Stimulated activated CD4-positive, alpha-beta T cell treated with anti-CD3 and anti-CD28 coated beads, Interleukin-2, amount 100 ng/mL, for 48 hours (primary cell): ENCODE data around the gene SMG7.

Experiments used
- DNase-seq, 2 donors: peaks; one replicate each; pipeline ENCODE4 v3.0.0-alpha.2; 2020

The SMG7 gene

DNA sequence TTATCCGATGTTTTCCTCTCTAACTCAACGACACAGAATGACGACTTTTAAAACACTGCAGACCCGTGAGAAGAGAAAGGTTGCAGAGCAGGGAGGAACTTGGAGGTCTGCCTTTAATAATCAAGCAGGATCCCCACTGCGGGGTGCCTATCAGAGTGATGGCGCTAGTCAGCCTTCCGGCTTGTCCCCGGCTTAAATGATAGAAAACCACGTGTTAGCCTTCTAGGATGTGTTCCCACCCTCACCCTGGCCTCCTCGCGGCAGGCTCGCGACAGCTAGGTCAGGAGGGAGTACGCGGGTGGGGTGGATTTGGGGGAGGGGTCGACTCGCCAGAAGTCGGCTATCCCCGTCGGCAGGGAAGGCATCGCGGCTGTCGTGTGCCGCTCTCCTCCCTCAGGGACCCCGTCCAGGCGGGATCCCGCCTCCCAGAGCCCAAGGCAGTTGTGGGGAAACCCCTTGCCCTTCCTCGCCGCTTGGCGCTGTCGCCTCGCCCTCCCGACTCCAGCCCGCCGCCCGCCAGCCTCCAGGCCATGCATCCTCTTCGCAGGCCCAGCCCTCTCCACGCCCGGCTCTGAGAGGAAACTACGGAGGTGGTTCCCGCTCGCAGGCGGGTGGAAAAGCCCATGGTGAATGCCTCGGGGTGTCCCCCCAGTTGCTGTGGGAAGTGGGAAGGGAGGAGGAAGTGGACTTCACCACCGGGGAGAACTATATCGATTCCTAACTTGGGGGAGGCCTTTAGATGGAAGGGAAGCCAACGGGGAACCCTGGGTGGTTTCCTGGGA is 1.1 kb upstream of the SMG7 start:
- DNase-seq = peak; percentile 46 to 53

DNA sequence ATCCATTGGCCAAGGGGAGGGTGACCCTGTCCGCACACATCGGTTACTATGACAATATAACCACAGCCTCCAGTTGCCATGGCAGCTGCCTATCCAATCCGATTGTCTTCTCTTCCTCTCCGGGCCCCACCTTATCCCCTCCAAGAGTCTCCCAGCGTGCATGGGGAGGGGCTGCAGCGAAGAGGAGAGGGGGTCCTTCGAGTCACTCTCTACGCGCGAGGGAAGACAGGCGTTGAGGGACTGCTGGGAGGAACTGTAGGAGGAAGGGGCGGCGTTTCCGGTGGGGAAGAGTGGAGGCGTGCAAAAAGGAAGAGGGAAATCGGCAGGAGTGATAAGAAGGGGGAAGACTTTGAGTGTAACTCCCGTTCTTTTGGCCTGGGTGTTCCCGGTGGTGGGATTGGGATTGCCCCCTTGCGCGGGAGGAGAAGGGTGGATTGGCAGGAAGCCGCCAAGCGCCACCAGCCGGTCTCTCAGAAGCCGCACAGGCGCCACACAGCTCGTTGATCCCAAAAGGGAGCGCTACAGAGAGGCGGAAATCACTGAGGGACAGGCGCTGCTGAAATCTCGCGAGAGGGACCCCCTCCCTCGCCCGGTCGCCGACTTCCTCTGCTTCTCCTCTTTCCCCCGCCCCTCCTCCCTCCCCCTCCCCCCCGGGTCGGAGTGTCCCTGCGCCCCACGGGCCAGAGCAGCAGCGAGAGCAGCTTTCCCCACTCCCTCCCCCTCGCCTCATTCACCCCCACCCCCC is 384 bp upstream of the SMG7 start:
- DNase-seq = peak; percentile 90 to 93

DNA sequence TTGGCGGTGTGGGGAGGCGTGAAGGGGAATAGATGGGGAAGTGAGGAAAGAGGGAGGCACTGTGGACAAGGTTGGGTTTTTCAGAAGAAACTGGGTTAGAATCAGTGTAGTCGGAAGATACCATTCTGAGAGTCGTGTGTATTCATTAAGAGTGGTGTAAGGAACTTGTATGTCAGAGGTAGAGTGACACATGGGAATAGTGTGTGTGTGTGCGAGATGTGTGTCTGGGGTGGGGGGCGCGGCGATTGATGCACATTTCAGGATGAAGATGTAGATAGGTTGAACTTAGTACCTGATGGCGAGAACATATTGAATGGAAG is 878 bp downstream of the SMG7 start:
- no peak for DNase-seq

DNA sequence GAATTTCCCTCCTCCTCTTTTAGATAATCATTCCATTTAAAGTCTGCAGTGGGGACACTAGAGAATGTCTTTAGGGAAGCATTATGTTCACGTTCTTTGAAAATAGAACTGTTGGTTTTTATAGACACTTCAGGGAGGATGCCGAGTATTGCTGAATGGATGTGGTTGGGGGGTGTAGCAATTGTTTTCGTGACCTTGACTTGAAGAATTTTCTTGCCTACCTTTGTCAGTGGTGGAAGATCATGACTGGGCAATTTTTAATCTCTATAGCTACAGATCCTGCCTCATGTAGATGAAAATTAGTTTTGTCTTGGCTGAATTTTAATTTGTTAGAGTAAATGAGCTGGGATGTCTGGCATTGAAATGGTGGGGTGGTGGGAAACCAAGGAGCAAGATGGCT is 3.8 kb downstream of the SMG7 start:
- no peak for DNase-seq

DNA sequence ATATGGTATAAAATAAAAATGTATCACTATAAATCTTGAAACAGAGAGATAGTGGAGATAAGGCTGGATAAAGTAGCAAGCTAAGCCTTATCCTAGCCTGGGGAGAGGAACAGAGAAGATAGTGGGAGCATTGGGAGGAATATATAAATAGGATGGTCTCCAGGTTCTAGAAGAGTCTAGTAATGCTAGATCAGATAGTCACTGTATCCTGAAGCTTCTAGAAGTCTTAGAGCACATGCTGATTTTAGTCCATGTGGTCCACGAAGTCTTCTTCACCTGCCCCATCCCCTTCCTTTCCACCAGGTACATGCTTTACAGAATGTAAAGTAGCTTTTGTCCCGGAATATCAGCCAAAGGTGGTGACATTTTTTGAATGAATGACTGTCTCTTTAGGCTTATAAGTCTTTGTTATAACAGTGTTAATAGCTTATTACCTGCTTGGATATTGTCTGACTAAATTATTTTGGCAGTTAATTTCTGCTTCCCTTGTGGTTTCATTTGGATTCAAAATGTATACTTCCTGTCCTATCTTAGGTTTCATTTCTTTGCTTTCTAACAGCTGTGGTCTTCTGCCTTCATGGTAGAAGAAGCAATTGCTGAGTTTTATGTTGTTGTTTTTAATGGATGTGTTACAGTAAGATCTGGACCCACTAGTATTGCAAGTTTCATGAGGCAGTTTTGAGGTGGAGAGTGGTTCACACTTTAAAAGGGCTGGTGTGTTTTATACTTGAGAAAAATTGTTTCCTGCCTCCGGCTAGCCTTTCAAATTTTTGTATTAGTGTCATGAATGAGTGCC is 5.9 kb downstream of the SMG7 start:
- DNase-seq = no peak

DNA sequence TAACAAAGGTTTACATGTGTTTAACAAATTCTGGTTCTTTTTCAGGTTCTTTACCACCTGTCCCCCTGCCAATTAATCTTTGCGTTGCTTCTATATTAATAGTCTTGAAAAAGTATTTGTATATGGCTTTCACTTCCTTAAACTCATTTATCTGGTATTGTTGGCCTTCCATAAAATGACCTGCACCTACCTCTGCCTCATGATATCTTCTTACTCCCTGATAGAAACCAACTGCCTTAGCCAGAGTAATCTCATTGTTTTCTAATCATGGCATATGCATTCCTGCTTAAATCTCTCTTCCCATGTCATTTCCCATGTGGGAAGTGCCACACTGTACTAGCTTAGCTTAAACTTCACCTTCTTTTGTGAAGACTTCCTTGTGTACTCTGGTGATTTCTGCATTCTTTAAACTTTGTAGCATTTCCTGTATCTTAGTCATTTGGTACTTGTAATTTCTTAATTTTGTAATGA is 8.7 kb downstream of the SMG7 start:
- DNase-seq = no peak

DNA sequence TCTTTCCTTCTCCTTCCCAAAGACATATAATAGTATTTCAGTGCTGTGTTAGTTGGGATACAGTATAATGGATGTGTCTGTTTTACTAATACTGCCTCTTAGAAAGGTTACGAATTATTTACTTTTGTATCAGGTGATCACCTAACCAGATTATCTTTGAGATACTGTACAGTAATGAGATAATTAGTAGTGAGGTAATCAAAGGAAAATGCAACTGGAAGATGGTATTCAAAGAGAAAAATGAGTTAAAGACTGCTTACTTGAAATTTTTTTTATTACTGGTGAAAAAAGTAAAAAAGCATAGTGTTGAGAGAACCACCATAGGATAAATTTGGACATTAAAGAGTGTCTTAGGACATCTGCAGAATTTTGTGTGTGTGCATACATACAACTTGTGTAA is 10.9 kb downstream of the SMG7 start:
- no peak for DNase-seq

DNA sequence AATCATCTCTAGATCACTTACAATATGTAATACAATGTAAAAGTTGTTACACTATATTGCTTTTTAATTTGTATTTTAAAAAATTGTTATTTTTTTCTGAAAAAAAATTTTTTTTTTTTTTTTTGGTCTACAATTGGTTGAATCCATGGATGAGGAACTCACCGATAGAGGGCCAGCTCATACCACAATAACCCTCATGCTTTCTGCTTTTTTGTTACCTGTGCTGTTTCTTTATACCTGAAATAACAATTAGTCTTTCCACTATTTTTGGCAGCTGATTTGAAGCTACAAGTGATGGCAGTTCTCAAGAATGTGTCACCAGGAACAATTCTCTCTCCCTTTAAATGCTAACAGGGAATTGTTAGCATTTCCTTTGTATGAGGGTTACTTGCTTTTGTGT is 12.0 kb downstream of the SMG7 start:
- no peak for DNase-seq

DNA sequence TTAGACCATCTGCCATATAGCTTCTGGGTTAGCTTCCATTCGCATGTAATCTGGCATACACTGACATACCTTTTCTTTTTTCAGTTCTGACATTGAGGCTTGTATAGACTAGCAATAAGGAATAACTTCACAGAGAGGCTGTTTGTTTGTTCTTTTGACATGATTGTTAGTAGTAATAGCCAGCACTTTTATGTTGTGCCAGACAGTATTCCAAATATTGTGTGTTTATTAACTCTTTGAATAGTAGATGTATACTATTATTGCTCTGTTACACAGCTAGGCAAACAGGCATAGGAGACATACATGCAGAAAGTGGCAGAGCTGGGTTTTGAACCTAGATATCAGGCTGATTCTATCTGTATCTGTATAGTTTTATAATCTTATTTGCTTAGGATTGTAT is 12.6 kb downstream of the SMG7 start:
- no peak for DNase-seq

DNA sequence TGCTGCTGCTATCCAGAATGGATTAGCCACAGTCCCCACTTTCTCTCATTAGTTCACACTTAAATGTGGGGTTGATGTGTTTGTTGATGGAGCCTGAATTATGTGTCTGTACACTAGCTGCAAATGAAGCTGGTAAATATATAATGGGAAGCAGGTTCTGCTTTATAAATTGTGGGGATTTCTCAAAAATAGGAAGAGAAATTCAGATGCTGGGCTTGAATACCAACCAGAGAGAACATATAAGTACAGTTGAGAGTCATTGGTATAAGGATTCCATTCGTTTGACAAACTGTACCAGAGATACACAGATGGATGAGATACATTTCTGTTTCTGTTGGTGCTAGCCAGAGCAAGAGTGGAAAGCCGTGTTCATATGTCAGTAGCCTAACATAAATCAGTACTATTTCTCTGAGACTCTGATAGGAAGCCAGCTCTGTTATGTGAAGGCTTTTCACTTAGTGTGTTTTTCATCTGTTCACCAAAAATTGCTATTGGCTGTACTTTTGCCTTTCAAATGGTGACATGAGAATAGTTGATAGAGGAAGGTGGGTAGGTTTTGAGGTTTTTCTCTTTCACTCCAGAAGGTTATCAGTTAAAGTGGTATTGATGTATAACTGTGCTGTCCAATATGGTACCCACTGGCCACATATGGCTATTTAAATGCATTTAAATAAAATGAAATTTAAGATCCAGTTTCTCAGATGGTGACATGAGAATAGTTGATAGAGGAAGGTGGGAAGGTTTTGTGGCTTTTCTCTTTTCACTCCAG is 15.6 kb downstream of the SMG7 start:
- no peak for DNase-seq

DNA sequence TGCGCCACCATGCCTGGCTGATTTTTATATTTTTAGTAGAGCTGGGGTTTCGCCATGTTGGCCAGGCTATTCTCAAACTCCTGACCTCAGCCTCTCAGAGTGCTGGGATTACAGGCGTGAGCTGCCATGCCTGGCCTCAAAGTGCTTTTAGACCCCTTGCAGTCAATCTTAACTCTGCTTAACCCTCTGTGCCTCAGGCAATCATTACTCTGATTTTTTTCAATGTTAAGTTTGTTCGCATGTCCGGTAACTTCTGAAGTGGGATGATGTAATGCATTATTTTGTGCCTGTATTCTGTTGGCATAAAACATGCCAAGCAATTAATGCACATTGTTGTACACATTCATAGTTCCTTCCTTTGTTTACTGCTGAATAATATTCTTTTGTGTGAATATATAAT is 18.6 kb downstream of the SMG7 start:
- no peak for DNase-seq

DNA sequence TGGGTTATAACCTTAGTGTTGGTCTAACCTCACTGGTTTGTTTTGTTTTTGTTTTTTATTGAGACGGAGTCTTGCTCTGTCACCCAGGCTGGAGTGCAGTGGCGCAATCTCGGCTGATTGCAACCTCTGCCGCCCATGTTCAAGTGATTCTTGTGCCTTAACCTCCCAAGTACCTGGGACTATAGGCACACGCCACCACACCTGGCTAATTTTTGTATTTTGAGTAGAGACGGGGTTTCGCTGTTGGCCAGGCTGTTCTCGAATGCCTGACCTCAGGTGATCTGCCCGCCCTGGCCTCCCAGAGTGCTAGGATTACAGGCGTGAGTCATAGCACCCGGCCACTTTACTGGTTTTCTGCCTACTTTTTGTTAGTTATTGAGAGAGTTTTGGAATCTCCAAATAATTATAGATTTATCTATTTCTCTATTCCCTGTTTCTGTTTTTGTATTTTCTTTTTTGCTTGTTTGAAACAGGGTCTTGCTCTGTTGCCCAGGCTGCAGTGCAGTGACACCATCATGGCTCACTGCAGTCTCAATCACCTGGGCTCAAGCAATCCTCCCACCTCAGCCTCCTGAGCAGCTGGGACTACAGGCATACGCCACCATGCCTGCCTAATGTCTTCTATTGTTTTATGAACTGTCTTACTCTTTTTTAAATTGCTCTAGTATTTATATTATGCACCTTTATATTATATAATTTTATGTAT is 21.4 kb downstream of the SMG7 start:
- no peak for DNase-seq

DNA sequence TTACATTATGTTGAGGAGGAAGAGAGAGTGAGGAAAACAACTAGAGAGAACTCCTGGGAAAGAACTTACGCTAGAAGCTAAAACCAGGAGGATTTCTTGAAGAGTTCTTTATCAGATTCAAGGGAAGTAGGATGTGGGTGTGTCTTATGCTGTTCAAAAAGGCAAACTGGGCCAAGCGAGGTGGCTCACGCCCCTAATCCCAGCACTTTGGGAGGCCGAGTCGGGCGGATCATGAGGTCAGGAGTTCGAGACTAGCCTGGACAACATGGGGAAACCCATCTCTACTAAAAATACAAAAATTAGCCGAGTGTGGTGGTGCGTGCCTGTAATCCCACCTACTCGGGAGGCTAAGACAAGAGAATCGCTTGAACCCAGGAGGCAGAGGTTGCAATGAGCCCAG is 23.1 kb downstream of the SMG7 start:
- DNase-seq = no peak

DNA sequence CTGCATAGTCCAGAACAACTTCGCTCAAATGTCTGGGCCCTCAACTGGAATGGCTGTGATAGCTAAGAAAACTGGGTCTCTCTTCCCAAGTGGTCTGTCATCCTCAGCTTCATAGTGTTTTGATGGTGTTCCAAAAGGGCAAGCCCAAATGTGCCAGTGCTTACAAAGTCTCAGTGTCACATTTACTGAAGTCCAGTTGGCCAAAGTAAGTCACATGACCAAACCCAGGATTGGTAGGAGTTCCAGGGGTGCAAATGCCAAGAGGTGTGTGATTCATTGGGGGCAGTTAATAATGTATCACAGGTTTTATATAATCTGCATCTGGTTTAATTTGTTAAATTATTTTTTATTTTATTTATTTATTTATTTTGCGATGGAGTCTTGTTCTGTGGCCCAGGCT is 24.9 kb downstream of the SMG7 start:
- DNase-seq = no peak

DNA sequence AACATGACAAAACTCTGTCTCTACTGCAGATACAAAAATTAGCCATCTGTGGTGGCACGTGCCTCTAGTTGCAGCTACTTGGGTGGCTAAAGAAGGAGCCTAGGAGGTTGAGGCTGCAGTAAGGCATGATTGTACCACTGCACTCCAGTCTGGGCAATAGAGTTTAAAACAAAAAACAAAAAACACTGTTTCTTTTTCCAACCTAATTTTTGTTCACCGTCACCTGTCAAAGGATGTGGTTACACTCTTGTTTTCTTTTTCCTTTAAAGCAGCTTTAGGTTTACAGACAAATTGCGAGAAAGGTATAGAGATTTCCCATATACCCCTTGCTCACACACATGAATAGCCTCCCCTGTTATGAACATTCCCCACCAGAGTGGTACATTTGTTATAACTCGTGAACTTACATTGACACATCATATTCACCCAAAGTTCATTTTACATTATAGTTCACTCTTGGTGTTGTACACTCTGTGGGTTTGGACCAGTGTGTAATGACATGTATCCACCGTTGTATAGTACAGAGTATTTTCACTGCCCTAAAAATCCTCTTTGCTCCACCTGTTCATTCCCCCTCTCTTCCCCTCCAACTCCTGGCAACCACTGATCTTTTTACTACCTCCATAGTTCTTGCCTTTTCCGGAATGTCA is 26.2 kb downstream of the SMG7 start:
- DNase-seq = no peak

DNA sequence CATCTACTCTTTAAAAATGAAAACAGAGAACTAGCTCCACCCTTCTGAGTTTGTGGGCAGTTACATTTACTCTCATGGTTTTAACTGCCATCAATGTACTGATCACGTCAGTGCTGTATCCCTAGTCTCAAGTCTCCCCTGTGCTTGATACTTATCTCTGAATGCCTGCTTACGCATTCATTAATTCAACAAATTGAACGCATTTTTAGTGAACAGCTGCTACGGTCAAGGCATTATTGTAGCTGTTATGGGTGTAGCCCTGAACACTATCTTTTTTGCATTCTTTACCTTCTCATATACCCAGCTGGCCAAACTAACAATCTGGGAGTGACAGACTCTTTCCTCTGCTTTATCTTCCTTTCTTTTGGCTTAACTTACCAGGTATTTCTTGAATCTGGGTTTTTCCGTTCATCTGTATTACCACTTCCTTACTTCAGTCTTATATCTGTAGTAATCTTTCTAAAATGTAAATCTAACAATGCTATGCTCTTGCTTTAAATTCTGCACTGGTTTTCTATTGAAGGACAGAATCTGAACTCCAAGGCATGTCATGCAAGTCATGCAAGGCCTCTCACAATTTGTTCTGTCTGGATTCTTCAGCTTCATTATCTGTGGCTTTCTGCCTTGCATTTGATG is 33.3 kb downstream of the SMG7 start:
- DNase-seq = no peak

DNA sequence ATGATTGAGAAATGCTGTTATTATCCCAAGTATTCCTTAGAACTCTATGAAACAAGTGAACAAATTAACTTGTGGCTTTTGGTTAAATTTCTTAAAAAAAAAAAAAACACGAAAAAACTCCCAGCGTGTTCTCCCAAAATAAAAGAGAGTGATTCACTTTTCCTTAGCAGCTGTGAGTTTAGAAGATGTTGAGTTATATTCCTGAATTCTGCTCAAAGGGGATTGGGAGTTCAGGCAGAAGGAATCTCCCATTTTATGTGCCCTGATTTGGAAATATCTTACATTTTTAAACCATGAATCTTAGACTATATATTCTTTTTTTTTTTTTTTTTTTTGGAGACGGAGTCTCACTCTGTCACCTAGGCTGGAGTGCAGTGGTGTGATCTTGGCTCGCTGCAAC is 34.3 kb downstream of the SMG7 start:
- no peak for DNase-seq

DNA sequence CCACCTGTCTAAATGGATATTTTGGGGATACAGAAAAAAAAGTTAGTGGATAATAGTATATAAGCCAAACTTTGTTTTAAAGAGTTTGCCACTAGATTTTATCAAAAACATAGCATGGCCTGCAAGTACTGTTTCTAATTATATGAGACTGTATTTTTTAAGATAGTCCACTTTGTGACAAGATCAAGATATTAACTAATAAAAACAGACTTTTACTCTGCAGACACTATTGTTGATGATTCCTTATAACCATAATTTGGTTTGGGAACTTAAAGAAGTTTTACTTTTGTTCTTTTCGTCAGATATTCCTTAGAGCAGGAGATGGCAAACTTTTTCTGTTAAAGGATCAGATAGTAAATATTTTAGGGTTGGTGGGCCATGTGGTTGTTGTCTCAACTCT is 36.4 kb downstream of the SMG7 start:
- DNase-seq = no peak

DNA sequence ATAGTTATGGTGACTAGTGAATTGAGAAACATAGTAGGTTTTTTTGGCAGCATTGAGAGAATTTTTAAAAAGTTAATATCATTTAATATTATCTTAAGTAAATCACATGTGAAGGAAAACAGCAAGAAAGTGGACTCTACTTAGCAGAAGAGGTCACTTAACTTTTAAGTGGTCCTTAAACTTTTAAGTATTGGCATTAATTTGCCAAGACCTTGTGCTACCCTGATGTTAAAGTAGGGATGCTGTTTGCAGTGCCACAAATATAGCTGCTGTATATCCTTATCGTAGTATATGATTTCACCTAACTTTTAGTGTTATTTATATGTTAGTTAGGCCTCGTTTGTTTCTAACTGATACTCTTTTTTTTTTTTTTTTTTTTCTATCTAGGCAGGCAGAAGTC is 40.2 kb downstream of the SMG7 start:
- no peak for DNase-seq

DNA sequence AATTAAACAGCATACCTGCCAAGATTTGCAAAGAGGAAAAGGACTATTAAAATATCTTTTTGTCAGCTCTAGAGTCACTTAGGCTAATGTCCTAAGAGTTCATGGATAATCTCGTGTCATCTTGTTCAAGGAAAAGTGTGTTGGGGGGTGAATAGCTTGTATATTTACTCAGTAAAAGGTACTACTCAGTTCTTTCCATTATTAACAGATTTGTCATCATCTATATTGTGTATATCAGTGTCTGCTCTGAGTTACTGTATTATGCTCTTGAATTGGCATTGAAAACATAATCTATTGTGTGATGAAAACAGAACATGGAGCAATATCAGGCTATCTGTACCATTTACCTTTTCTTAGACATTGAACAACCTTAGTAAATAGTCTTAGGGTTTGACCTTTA is 41.9 kb downstream of the SMG7 start:
- no peak for DNase-seq

DNA sequence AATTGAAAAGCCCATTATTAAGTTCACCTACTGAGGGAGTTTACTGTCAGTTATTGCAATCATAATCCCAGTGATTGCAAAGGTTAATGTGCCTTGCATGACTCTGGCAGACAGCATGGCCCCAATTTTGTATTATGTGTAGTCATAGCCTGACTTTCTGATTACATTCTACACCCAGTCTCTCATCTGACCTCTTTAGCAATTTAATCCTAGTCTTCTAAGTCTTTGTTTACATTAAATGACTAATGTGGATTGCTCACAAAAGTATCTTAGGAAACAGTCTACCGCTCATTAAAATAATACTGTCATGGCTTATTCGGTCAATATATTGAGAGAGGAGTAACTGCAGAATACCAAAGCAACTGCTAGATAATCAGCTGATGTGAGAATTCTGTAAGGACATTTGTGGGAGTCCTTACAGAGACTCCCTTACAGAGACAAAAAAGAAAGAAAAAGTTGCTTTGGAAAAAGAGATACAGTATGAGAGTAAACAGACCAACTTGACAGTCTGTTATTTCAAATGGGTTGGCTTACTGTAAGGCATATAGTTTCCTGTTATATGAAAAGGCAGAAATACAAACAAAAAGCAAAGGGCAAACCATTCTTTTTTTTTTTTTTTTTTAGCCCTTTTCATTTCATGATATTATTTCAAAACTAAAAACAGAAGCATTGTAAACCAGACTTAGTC is 42.8 kb downstream of the SMG7 start:
- no peak for DNase-seq
